ENCODE measurements around the gene PYM1. TPM values are rescaled to one million over a fixed set of nuclear protein-coding genes. Genes with fewer than 3 reads are reported as not detected.

The PYM1 gene
- total and polyA plus RNA-seq, 2 of the 13 experiments (the other 11 are each of a cell fraction or from before 2014, with no cell fraction given): 44.0 to 51.8 TPM

DNA sequence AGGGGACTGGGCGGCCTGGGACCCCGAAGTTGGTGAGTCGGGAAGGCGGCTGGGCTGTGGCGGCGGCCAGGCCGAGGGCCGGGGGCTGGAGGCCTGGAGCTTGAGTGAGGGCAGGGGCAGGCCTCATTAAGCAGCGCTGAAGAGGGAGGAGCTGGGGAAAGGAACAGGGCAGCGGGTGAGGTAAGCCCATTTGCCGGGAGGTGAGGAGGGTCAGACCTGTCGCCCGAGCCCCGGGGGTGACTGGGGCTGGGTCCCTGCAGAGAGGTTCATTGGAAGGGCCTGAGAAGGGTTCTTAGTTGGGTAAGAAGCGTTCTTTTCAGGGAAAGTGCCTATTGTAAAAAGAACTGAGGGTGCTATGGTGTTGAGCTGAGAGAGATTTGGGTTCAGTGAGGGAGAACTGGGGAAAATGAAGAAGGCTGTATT lies 46.6 kb upstream of the PYM1 start (continued):
- TF ChIP-seq ZNF33A (CRISPR knock-in tag; IDR thresholded peaks at IDR 0.05; ENCODE audit: borderline replicate concordance) (no peak), ZNF143 (CRISPR knock-in tag; IDR thresholded peaks at IDR 0.05) (no peak), YEATS2 (CRISPR knock-in tag; IDR thresholded peaks at IDR 0.05; ENCODE audit: borderline replicate concordance) (no peak), EZH2 (conservative IDR thresholded peaks at IDR 0.05; ENCODE audit: low read depth, low read length) (no peak), ZNF644 (CRISPR knock-in tag; IDR thresholded peaks at IDR 0.05; ENCODE audit: low read depth) (no peak), ZNF180 (CRISPR knock-in tag; IDR thresholded peaks at IDR 0.05; ENCODE audit: borderline replicate concordance, low read depth) (no peak), ZNF253 (CRISPR knock-in tag; IDR thresholded peaks at IDR 0.05; ENCODE audit: borderline replicate concordance) (no peak), FOXJ3 (CRISPR knock-in tag; IDR thresholded peaks at IDR 0.05; ENCODE audit: borderline replicate concordance) (no peak), IKZF1 (IDR thresholded peaks at IDR 0.05) (no peak), ZNF746 (CRISPR knock-in tag; IDR thresholded peaks at IDR 0.05) (no peak), ZBTB20 (CRISPR knock-in tag; IDR thresholded peaks at IDR 0.05; ENCODE audit: borderline replicate concordance, low read depth) (0 out of 2 replicates have a peak, but pooled peaks have one; percentile 41), NPAS2 (CRISPR knock-in tag; IDR thresholded peaks at IDR 0.05; ENCODE audit: borderline replicate concordance) (no peak), ATAD3A (CRISPR knock-in tag; IDR thresholded peaks at IDR 0.05) (no peak; the same call in 1 of the 2 replicates), FOSL2 (CRISPR knock-in tag; IDR thresholded peaks at IDR 0.05) (no peak), TBX2 (CRISPR knock-in tag; IDR thresholded peaks at IDR 0.05; ENCODE audit: borderline replicate concordance) (no peak), HNRNPUL1 (IDR thresholded peaks at IDR 0.05; ENCODE audit: low read depth, low read length) (no peak), ZNF562 (CRISPR knock-in tag; IDR thresholded peaks at IDR 0.05; ENCODE audit: borderline replicate concordance) (no peak), TMF1 (CRISPR knock-in tag; IDR thresholded peaks at IDR 0.05; ENCODE audit: low read depth) (no peak), HNRNPK (IDR thresholded peaks at IDR 0.05; ENCODE audit: low read depth, low read length, poor library complexity, severe bottlenecking) (no peak), ZFY (CRISPR knock-in tag; IDR thresholded peaks at IDR 0.05) (peak; percentile 82), ATF7 (IDR thresholded peaks at IDR 0.05) (no peak), ATF7 (CRISPR knock-in tag; IDR thresholded peaks at IDR 0.05) (no peak), ATF7-NPFF (CRISPR knock-in tag; IDR thresholded peaks at IDR 0.05; ENCODE audit: low read depth) (no peak), WIZ (CRISPR knock-in tag; IDR thresholded peaks at IDR 0.05) (no peak)
- TF ChIP-seq, protein P1, sequence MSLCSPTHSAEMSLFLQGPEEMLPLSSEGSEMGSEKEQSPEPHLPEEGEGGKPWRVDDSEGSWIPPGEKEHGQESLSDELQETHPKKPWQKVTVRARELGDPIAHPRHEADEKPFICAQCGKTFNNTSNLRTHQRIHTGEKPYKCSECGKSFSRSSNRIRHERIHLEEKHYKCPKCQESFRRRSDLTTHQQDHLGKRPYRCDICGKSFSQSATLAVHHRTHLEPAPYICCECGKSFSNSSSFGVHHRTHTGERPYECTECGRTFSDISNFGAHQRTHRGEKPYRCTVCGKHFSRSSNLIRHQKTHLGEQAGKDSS (CRISPR knock-in tag; IDR thresholded peaks at IDR 0.05; ENCODE audit: borderline replicate concordance, low read depth): no peak
- TF ChIP-seq, protein P2, sequence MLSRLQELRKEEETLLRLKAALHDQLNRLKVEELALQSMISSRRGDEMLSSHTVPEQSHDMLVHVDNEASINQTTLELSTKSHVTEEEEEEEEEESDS (CRISPR knock-in tag; IDR thresholded peaks at IDR 0.05; ENCODE audit: borderline replicate concordance): no peak
- TF ChIP-seq, protein P3, sequence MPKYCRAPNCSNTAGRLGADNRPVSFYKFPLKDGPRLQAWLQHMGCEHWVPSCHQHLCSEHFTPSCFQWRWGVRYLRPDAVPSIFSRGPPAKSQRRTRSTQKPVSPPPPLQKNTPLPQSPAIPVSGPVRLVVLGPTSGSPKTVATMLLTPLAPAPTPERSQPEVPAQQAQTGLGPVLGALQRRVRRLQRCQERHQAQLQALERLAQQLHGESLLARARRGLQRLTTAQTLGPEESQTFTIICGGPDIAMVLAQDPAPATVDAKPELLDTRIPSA (CRISPR knock-in tag; IDR thresholded peaks at IDR 0.05; ENCODE audit: borderline replicate concordance): peak; percentile 72; the same call in 1 of the 2 replicates
- TF ChIP-seq, protein P4, sequence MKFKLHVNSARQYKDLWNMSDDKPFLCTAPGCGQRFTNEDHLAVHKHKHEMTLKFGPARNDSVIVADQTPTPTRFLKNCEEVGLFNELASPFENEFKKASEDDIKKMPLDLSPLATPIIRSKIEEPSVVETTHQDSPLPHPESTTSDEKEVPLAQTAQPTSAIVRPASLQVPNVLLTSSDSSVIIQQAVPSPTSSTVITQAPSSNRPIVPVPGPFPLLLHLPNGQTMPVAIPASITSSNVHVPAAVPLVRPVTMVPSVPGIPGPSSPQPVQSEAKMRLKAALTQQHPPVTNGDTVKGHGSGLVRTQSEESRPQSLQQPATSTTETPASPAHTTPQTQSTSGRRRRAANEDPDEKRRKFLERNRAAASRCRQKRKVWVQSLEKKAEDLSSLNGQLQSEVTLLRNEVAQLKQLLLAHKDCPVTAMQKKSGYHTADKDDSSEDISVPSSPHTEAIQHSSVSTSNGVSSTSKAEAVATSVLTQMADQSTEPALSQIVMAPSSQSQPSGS (CRISPR knock-in tag; IDR thresholded peaks at IDR 0.05): no peak
- TF ChIP-seq, protein P5, sequence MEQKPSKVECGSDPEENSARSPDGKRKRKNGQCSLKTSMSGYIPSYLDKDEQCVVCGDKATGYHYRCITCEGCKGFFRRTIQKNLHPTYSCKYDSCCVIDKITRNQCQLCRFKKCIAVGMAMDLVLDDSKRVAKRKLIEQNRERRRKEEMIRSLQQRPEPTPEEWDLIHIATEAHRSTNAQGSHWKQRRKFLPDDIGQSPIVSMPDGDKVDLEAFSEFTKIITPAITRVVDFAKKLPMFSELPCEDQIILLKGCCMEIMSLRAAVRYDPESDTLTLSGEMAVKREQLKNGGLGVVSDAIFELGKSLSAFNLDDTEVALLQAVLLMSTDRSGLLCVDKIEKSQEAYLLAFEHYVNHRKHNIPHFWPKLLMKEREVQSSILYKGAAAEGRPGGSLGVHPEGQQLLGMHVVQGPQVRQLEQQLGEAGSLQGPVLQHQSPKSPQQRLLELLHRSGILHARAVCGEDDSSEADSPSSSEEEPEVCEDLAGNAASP (CRISPR knock-in tag; IDR thresholded peaks at IDR 0.05; ENCODE audit: borderline replicate concordance): 0 out of 2 replicates have a peak, but pooled peaks have one; percentile 3

All from HepG2 (cell line).